Raji (cell line): ENCODE data around the gene IDE.

Experiments used
- POLR2A ChIP-seq: IDR thresholded peaks from 2 replicates; pipeline ENCODE4 v1.6.1; 2011; ENCODE audit warnings: low read depth, low read length, control low read depth; ENCODE audit not compliant: insufficient read depth

IDE gene

GRCh38 chr10:92573798-92574547, at the start of gene IDE:
TSS of gene IDE (minus strand) at chr10:92574093. CDS start at chr10:92574019, 74 bp downstream.
- TF ChIP-seq POLR2A = peak; percentile 95

- TF ChIP-seq POLR2A = no peak
Observed at GRCh38 chr10:92619368-92619767, 45.5 kb upstream of the IDE start.

- TF ChIP-seq POLR2A = no peak
Observed at GRCh38 chr10:92615515-92615914, 41.6 kb upstream of the IDE start.

- TF ChIP-seq POLR2A = no peak
Observed at GRCh38 chr10:92604841-92605240, 30.9 kb upstream of the IDE start.

GRCh38 chr10:92598321-92598720, 24.4 kb upstream of the IDE start:
- no peak for TF ChIP-seq POLR2A

GRCh38 chr10:92595505-92595904, 21.6 kb upstream of the IDE start:
- TF ChIP-seq POLR2A = no peak

- TF ChIP-seq POLR2A = no peak
Observed at GRCh38 chr10:92593619-92594588, 20.0 kb upstream of the IDE start.

- peak; percentile 95 for TF ChIP-seq POLR2A
Observed at GRCh38 chr10:92592761-92593618, 19.1 kb upstream of the IDE start, which contains the start of gene KIF11. TSS of gene KIF11 (plus strand) at chr10:92593130. CDS start at chr10:92593376, 246 bp downstream.

- TF ChIP-seq POLR2A = peak; percentile 90
Observed at GRCh38 chr10:92591550-92592022, 17.7 kb upstream of the IDE start.

- no peak for TF ChIP-seq POLR2A
Observed at GRCh38 chr10:92590623-92591549, 17.0 kb upstream of the IDE start.

GRCh38 chr10:92575961-92576360, 2.1 kb upstream of the IDE start:
- no peak for TF ChIP-seq POLR2A

GRCh38 chr10:92574548-92575261, 812 bp upstream of the IDE start:
- TF ChIP-seq POLR2A = no peak
